Measurements from ENCODE around the gene RMDN2.

Gene RMDN2

DNA sequence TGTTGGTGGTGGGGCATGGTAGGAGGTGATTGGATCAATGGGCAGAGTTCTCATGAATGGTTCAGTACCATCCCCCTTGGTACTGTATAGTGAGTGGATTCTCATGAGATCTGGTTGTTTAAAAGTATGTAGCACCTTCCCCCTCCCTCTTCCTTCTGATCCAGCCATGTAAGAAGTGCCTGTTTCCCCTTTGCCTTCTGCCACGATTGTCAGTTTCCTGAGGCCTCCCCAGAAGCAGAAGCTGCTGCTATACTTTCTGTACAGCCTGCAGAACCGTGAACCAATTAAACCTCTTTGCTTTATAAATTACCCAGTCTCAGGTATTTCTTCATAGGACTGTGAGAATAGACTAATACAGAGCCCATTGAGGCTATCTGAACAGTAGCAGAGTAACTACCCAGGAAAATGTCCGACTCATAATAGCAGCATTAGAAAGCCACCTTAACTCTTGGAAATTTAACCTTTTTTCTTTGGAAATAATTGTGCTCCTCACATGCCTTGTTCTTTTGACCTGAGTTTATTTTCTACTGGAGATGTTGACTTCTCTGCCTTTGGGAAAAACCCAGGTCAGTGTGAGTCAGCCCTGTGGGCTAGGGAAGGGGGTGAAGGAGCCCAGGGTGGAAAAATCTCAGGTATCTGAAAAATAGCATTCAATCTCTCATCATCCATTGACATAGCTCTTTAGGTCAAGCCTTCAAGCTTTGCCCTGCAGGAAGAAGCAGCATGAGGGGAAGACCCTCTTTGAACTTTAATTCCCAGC is 132.7 kb downstream of the RMDN2 start:
- DNase-seq, result no peak

DNA sequence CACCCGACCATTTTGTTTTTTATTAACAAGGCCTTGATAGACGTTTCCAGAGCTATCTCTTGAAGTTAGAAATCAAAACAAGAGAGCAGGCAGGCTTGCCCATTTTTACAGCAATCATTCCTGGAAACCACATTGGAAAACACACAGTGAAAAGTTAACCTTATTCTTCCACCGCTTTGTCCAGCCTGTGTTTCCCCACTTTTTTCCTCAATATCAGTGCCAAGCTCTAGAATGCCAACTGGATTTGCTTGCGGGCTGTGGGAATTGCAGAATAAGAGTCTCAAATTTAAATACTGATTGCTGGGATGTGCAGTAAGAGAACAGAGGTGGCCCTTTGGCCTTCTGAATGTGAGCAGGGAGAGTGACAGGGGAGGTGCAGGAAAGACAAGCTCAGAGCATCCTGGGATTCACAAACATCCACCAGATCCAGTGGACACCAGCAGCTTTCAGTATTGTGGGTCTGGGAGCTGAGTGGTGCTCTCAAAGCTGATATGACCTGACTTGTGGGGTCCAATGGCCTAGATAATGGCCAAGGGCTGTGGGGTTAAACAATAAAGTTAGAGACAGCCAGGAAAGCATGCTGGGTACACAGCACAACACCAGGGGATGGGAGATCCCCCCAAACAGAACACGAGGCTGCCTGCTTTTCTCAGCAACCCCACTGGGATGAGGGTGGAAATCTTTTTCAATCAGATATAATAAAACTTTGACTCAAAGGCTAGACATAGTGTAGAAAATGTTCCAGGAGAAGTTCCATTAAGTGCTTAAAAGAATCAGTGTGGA is 135.3 kb downstream of the RMDN2 start:
- no peak for DNase-seq

DNA sequence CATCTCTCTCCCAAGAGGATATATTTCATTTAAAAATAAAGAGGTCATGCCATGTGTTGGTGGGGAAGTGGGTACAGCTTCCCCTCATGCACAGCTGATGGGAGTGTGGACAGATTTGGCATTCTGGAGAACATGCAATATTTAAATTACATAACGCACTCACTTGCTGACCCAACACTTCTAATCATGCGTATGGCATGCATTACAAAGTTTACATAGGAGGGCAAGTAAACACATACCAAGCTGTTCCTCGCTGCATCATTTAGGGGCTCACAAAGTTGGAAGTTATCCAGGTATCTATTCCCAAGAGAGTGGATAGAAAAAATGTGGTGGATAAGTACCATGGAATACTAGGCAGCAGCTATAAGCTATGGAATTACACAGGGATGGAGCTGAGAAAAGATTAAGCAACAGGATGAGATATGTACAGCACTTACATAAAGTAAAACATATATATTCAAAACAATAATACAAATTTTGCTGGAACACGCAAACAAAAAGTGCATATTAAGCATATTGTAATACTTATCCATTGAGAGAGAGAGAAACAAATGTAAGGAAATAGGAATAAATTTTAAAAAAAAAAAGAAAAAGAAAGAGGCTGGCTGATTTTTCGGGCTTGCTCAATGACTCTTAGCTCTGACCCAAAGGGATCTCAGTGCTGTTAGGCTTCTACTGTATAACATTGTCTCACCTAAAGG is 139.9 kb downstream of the RMDN2 start:
- no peak for DNase-seq

DNA sequence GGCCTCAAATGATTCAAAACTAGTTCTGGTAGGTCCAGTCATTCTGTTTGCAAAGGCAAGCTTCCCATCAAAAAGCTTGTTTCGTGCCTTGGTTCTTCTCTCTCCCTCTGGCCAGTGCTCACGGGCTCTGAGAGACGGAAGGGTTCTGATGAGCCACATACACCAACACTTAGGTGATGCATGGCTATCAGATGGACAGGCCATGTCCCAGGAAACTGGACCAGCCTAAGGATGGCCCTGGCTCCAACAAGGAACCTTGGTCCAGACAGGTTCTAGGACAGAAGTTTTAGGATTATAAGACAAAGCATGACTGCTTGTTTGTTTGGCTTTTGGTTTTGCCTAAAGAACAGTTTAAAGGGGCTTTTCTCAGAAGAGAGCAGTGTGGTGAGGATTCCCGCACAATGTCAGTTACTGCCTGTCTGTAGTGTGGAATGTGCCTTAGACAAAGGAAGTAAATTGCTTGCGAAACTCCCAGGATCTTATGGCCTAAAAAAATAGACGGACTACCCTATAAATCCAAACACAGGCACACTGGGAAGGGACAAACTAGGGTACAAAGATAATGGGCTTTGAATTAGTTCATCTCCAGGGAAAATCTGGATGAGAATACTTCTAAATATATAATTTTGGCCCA is 140.5 kb downstream of the RMDN2 start:
- DNase-seq, result no peak

DNA sequence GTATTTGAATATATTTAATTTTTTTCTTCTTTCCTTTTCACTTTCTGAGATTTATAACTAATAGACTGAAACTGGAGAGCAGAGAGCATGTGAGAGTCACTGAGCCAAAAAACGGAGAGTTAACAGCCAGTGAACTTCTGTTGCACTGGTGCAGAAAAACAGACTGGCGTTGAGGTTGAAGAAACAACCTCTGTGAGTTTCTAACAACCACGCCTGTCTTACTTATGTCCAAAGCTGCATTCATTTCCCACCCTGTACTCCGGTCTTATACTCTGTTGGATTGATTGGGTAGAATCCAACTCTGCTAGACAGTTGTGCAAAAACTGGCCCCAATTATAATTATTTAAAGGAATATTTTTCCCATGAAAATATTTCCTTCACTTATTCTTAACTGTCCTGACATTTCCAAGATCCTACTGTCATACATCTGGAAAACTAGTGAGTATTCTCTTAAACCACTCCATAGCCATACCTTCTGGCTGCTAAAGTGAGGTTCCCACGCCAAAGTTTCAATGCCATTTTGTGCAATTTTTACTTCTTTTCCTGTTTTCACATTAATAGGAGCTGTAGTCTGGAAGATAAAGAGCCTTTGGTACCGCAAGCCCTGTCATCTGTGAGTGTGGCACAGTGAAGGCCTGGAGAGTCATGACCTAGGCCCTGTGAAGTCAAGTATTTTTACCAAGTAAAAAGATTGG is 141.5 kb downstream of the RMDN2 start:
- DNase-seq, result no peak

Measured in activated effector memory CD4-positive, alpha-beta T cell treated with Interleukin-2 at 50 U/mL for 16 hours (primary cell).